ENCODE data around the gene LRG1.

LRG1 gene

GRCh38 chr19:4555657-4556561, 16.1 kb upstream of the LRG1 start:
- Histone ChIP-seq H3K36me3 (ENCODE audit: insufficient read depth, low read length) (no peaks in the 10 kb centered on the region), H3K4me1 (ENCODE audit: control insufficient read depth, insufficient read depth, low read length) (no peaks in the 10 kb centered on the region), H3K9ac (ENCODE audit: low read depth, low read length) (no peak overlapping the region), H3K27me3 (ENCODE audit: control insufficient read depth, insufficient read depth, low read length) (no peaks in the 10 kb centered on the region), H3K4me3 (ENCODE audit: low read length) (no peak overlapping the region), H3K9me3 (replicated peaks; ENCODE audit: low read length) (no peaks in the 10 kb centered on the region), H3K4me2 (ENCODE audit: low read length) (no peak overlapping the region)

DNA sequence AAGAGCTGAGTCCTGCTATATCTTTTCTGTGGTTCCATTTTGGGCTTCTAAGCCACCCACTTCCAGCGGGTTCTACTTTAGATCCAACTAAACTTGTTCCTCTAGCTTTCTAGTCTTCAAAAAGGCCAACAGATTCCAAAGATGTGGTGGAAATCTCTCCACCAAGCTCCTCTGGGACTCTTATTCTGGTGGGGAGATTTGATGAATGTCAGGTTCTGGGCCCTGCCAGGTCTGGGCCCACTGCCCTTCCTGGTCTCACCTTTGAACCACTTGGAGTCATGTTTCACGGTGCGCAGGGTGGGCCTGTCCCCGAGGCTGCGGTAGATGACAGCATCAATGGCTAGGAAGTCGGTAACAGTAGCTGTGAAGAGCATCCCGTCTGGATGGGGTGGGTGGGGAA, 14.9 kb upstream of the LRG1 start:
- H3K4me3 ChIP-seq (ENCODE audit: low read length), result no peak overlapping the region
- H3K9ac ChIP-seq (ENCODE audit: low read depth, low read length), result no peak overlapping the region
- H3K36me3 ChIP-seq (ENCODE audit: insufficient read depth, low read length), result no peaks in the 10 kb centered on the region
- no peak overlapping the region for H3K4me2 ChIP-seq (ENCODE audit: low read length)
- H3K9me3 ChIP-seq (replicated peaks; ENCODE audit: low read length), result no peaks in the 10 kb centered on the region
- H3K4me1 ChIP-seq (ENCODE audit: control insufficient read depth, insufficient read depth, low read length), result no peaks in the 10 kb centered on the region
- no peaks in the 10 kb centered on the region for H3K27me3 ChIP-seq (ENCODE audit: control insufficient read depth, insufficient read depth, low read length)

- Histone ChIP-seq H3K27me3 (ENCODE audit: control insufficient read depth, insufficient read depth, low read length) (no peaks in the 10 kb centered on the region), H3K4me2 (ENCODE audit: low read length) (no peak overlapping the region), H3K4me3 (ENCODE audit: low read length) (no peak overlapping the region), H3K9me3 (replicated peaks; ENCODE audit: low read length) (no peaks in the 10 kb centered on the region), H3K36me3 (ENCODE audit: insufficient read depth, low read length) (no peaks in the 10 kb centered on the region), H3K4me1 (ENCODE audit: control insufficient read depth, insufficient read depth, low read length) (no peaks in the 10 kb centered on the region), H3K9ac (ENCODE audit: low read depth, low read length) (no peak overlapping the region)
Observed at GRCh38 chr19:4553775-4554174, 13.9 kb upstream of the LRG1 start.

GRCh38 chr19:4553092-4553695, 13.4 kb upstream of the LRG1 start:
- H3K4me3 ChIP-seq (ENCODE audit: low read length), result no peak overlapping the region
- no peaks in the 10 kb centered on the region for H3K4me1 ChIP-seq (ENCODE audit: control insufficient read depth, insufficient read depth, low read length)
- H3K27me3 ChIP-seq (ENCODE audit: control insufficient read depth, insufficient read depth, low read length), result no peaks in the 10 kb centered on the region
- no peak overlapping the region for H3K4me2 ChIP-seq (ENCODE audit: low read length)
- no peak overlapping the region for H3K9ac ChIP-seq (ENCODE audit: low read depth, low read length)
- H3K9me3 ChIP-seq (replicated peaks; ENCODE audit: low read length), result no peaks in the 10 kb centered on the region
- H3K36me3 ChIP-seq (ENCODE audit: insufficient read depth, low read length), result no peaks in the 10 kb centered on the region

- H3K4me3 ChIP-seq (ENCODE audit: low read length), result no peak overlapping the region
- H3K36me3 ChIP-seq (ENCODE audit: insufficient read depth, low read length), result no peaks in the 10 kb centered on the region
- H3K4me2 ChIP-seq (ENCODE audit: low read length), result no peak overlapping the region
- no peaks in the 10 kb centered on the region for H3K9me3 ChIP-seq (replicated peaks; ENCODE audit: low read length)
- no peaks in the 10 kb centered on the region for H3K4me1 ChIP-seq (ENCODE audit: control insufficient read depth, insufficient read depth, low read length)
- no peaks in the 10 kb centered on the region for H3K27me3 ChIP-seq (ENCODE audit: control insufficient read depth, insufficient read depth, low read length)
- no peak overlapping the region for H3K9ac ChIP-seq (ENCODE audit: low read depth, low read length)
Observed at GRCh38 chr19:4552525-4552819, 12.6 kb upstream of the LRG1 start.

GRCh38 chr19:4550479-4551050, 10.7 kb upstream of the LRG1 start:
- Histone ChIP-seq H3K4me2 (ENCODE audit: low read length) (no peak overlapping the region), H3K4me1 (ENCODE audit: control insufficient read depth, insufficient read depth, low read length) (no peaks in the 10 kb centered on the region), H3K27me3 (ENCODE audit: control insufficient read depth, insufficient read depth, low read length) (peaks cover 4% of the 10 kb centered on the region), H3K4me3 (ENCODE audit: low read length) (no peak overlapping the region), H3K36me3 (ENCODE audit: insufficient read depth, low read length) (no peaks in the 10 kb centered on the region), H3K9me3 (replicated peaks; ENCODE audit: low read length) (no peaks in the 10 kb centered on the region), H3K9ac (ENCODE audit: low read depth, low read length) (no peak overlapping the region)

GRCh38 chr19:4550018-4550417, 10.2 kb upstream of the LRG1 start:
- Histone ChIP-seq H3K27me3 (ENCODE audit: control insufficient read depth, insufficient read depth, low read length) (peaks cover 4% of the 10 kb centered on the region), H3K4me2 (ENCODE audit: low read length) (no peak overlapping the region), H3K36me3 (ENCODE audit: insufficient read depth, low read length) (no peaks in the 10 kb centered on the region)

GRCh38 chr19:4548238-4548584, 8.4 kb upstream of the LRG1 start:
- H3K9me3 ChIP-seq (replicated peaks; ENCODE audit: low read length), result no peaks in the 10 kb centered on the region
- no peaks in the 10 kb centered on the region for H3K4me1 ChIP-seq (ENCODE audit: control insufficient read depth, insufficient read depth, low read length)
- no peaks in the 10 kb centered on the region for H3K36me3 ChIP-seq (ENCODE audit: insufficient read depth, low read length)
- no peak overlapping the region for H3K4me3 ChIP-seq (ENCODE audit: low read length)
- H3K4me2 ChIP-seq (ENCODE audit: low read length), result no peak overlapping the region
- peaks cover 4% of the 10 kb centered on the region for H3K27me3 ChIP-seq (ENCODE audit: control insufficient read depth, insufficient read depth, low read length)
- H3K9ac ChIP-seq (ENCODE audit: low read depth, low read length), result no peak overlapping the region

More at GRCh38 chr19:4550018-4550417, 10.2 kb upstream of the LRG1 start:
- Histone ChIP-seq H3K4me3 (ENCODE audit: low read length) (no peak overlapping the region), H3K9ac (ENCODE audit: low read depth, low read length) (no peak overlapping the region), H3K4me1 (ENCODE audit: control insufficient read depth, insufficient read depth, low read length) (no peaks in the 10 kb centered on the region), H3K9me3 (replicated peaks; ENCODE audit: low read length) (no peaks in the 10 kb centered on the region)

DNA sequence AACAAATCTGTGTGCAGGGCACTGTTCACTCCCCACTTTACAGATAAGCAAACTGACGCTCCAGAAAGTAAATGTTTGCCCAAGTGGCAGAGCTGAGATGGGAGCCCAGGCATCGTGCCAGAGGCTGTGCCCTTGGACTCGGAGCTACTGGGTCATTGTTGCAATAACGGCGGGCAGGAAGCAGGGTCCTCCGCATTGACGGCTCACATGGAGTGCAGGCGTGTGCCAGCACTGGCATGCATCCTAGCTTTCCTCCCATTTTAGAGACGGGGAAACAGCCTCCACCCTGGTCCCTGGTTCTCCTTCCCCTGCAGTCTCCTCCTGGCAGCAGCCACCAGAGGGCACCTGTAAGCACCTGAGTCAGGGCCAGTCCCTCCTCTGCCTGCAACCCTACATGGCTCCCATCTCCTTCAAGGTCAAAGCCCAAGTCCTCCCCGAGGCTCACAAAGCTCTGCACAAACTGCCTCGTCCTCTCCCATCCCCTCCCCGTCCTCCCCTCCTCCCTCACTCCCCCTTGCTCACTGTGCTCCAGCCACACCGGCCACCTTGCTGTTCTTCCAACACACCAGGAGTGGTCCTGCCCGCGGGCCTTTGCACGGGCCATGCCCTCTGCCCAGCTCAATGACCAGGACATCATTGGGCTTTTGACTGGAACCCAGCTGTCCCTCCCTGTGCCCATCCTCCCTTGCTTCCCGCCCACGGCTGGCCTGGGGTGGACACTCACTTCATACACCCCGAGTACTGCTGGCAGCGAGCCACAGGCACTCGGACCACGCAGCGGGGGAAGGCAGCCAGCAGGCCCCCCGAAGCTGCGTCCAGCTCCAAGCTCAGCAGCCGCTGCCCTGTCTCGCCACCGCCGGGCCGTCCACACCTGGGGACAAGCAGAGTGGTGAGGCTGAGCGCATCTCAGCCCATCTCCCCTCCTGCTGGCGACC, 7.7 kb upstream of the LRG1 start:
- Histone ChIP-seq H3K4me1 (ENCODE audit: control insufficient read depth, insufficient read depth, low read length) (no peaks in the 10 kb centered on the region), H3K36me3 (ENCODE audit: insufficient read depth, low read length) (no peaks in the 10 kb centered on the region), H3K27me3 (ENCODE audit: control insufficient read depth, insufficient read depth, low read length) (peaks cover 4% of the 10 kb centered on the region), H3K9ac (ENCODE audit: low read depth, low read length) (no peak overlapping the region), H3K4me3 (ENCODE audit: low read length) (no peak overlapping the region), H3K4me2 (ENCODE audit: low read length) (no peak overlapping the region), H3K9me3 (replicated peaks; ENCODE audit: low read length) (no peaks in the 10 kb centered on the region)

DNA sequence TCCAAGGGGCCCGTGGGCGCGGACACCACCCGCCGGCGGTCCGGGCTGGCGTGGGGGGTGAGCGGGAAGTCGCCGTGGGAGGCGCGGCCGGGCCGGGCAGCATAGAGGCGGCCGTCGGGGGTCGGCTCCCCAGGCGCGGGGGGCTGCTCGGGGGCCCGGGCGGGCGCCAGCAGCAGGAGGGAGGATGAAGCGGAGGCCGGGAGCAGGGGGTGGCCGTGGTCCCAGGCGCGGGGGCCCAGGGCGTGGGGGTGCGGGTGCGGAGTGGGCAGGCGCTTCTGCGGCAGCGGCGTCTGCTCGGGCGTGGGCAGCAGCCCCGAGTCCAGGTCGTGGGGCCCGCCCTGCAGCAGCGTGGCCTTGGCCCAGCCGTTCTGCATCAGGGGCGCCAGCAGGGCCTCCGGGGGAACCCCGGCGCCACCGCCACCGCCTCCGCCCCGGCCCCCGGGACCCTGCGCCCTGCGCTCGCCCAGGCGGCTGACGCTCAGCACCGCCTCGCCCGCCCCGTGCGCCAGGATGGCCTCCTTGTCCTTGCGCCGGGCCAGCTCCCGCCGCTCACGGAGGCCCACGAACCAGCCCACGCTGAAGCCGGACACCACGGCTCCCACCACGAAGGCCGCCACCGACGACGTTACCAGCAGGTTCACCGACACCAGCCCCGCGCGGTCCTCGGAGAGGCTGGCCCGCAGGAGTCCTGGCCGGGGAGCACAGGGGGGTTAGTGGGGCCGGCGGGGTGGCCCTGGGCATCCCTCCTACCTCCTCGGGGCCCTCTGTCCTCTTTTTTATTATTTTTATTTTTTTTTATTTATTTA, 4.2 kb upstream of the LRG1 start:
- H3K36me3 ChIP-seq (ENCODE audit: insufficient read depth, low read length), result no peaks in the 10 kb centered on the region
- no peaks in the 10 kb centered on the region for H3K9me3 ChIP-seq (replicated peaks; ENCODE audit: low read length)
- peaks cover 14% of the 10 kb centered on the region for H3K27me3 ChIP-seq (ENCODE audit: control insufficient read depth, insufficient read depth, low read length)
- no peaks in the 10 kb centered on the region for H3K4me1 ChIP-seq (ENCODE audit: control insufficient read depth, insufficient read depth, low read length)
- H3K4me3 ChIP-seq (ENCODE audit: low read length), result no peak overlapping the region
- no peak overlapping the region for H3K9ac ChIP-seq (ENCODE audit: low read depth, low read length)
- H3K4me2 ChIP-seq (ENCODE audit: low read length), result no peak overlapping the region
